PC-9 (cell line): ENCODE measurements around the gene DCLK2. TPM values are rescaled to one million over a fixed set of nuclear protein-coding genes. Genes with fewer than 3 reads are reported as not detected.

Experiments
- BruUV-seq: library from RNA; stranded (reverse); fragments of 400-500 nt; replicated peaks from 2 replicates; lab custom pipeline; 2021; lab: Mats Ljungman, UMichigan
- CTCF ChIA-PET: fragments of 300-600 bp; sonication (Branson Sonifier 250); formaldehyde crosslinking; loops from one replicate; lab custom pipeline; 2022; ENCODE audit warnings: antibody characterized with exemption; lab: Charles Lee
- POLR2A ChIA-PET: fragments of 300-600 bp; sonication (Branson Sonifier 250); formaldehyde crosslinking; loops from one replicate; lab custom pipeline; 2022; ENCODE audit warnings: antibody characterized with exemption; ENCODE audit not compliant: unreplicated experiment; lab: Charles Lee
- DNase-seq, 2 experiments: peaks; one replicate each; pipeline versions ENCODE4 v3.0.0 to v3.0.0-alpha.2; 2015 to 2022; ENCODE audit warnings: mixed read lengths in 1 of 2
- H2AFZ ChIP-seq: fragments of 200-600 bp; sonication (generic); 2 replicates; pipeline ENCODE4 v1.8.1; 2017; ENCODE audit warnings: antibody characterized with exemption
- H3F3A ChIP-seq: fragments of 200-600 bp; sonication (generic); 2 replicates; pipeline ENCODE4 v1.8.1; 2017; ENCODE audit warnings: antibody characterized with exemption, mild to moderate bottlenecking, low read depth; ENCODE audit not compliant: insufficient read depth
- H3K27ac ChIP-seq: fragments of 200-600 bp; sonication (generic); 2 replicates; pipeline ENCODE4 v1.6.1; 2016; ENCODE audit warnings: mixed run types
- H3K27me3 ChIP-seq: fragments of 200-600 bp; sonication (generic); 2 replicates; pipeline ENCODE4 v1.6.1; 2016; ENCODE audit warnings: low read depth, mixed run types; ENCODE audit not compliant: insufficient read depth
- H3K36me3 ChIP-seq: fragments of 200-600 bp; sonication (generic); 2 replicates; pipeline ENCODE4 v1.6.1; 2016; ENCODE audit warnings: low read depth, mixed run types
- H3K4me1 ChIP-seq: fragments of 200-600 bp; sonication (generic); replicated peaks from 2 replicates; pipeline ENCODE4 v1.6.1; 2016; ENCODE audit warnings: mixed run types; ENCODE audit not compliant: insufficient read depth
- H3K4me2 ChIP-seq: fragments of 200-600 bp; sonication (generic); 2 replicates; pipeline ENCODE4 v1.6.1; 2017; ENCODE audit warnings: mixed run types
- H3K4me3 ChIP-seq: fragments of 200-600 bp; sonication (generic); 2 replicates; pipeline ENCODE4 v1.6.1; 2016; ENCODE audit warnings: mixed run types
- H3K79me2 ChIP-seq: fragments of 200-600 bp; sonication (generic); 2 replicates; pipeline ENCODE4 v1.6.1; 2017; ENCODE audit warnings: low read depth, mixed run types
- H3K9me2 ChIP-seq: fragments of 200-600 bp; sonication (generic); 2 replicates; pipeline ENCODE4 v1.8.1; 2017; ENCODE audit warnings: mild to moderate bottlenecking; ENCODE audit not compliant: insufficient read depth
- H3K9me3 ChIP-seq: fragments of 200-600 bp; sonication (generic); 2 replicates; pipeline ENCODE4 v1.8.1; 2016; ENCODE audit warnings: low read depth; ENCODE audit not compliant: insufficient read depth
- H4K20me1 ChIP-seq: fragments of 200-600 bp; sonication (generic); 2 replicates; pipeline ENCODE4 v1.8.1; 2017; ENCODE audit not compliant: insufficient read depth
- EZH2 ChIP-seq: fragments of 200-600 bp; sonication (generic); IDR thresholded peaks from 2 replicates; pipeline ENCODE4 v1.8.0; 2017; ENCODE audit warnings: antibody characterized with exemption, low read depth
- intact Hi-C: fragments of 100-400 bp; cut with micrococcal nuclease; formaldehyde crosslinking; loops from one replicate; pipeline ENCODE4 v1.10.0; 2022; ENCODE audit not compliant: unreplicated experiment
- total RNA-seq: library from RNA; stranded (reverse); gene quantifications from 2 replicates; pipeline ENCODE4 v1.2.3, GENCODE V29; 2021
- TF ChIP-seq, protein P1 (sequence below): fragments of 200-600 bp; sonication (generic); conservative IDR thresholded peaks from 2 replicates; pipeline ENCODE4 v1.6.1; 2017; ENCODE audit warnings: mixed run types, antibody characterized with exemption, mild to moderate bottlenecking, moderate library complexity

The DCLK2 gene
- total RNA-seq, 1 experiment from 2014 or later: 0.41 TPM

DNA sequence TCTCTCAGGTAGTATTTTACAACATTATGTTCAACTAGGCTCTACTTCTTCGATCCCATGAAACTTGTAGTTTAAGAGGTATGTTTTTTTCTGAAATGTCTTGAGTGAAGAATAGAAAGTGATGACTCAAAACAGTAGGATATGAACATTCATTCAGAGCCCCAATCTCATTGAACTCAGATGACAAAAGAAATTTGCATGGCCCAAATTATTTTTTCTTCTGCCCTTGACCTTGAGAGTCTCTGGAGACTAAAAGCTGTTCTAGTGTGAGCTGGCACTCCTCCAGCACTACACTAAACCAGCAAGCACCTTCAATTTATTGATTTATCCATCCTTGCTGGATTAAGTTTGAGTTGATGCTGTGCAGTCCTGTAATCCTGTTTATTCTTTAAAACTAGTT is 4.0 kb downstream of the DCLK2 start:
- Histone ChIP-seq H3K79me2 (no peaks in the 10 kb centered on the region), H3F3A (no peaks in the 10 kb centered on the region), H3K36me3 (no peaks in the 10 kb centered on the region), H4K20me1 (no peaks in the 10 kb centered on the region), H3K9me3 (no peaks in the 10 kb centered on the region), H3K4me1 (peaks cover 5% of the 10 kb centered on the region; the same call in 1 of the 2 replicates), H3K9me2 (no peaks in the 10 kb centered on the region), H3K4me2 (no peak overlapping the region), H2AFZ (no peak overlapping the region), H3K27me3 (0 out of 2 replicates have a peak, but pooled peaks cover 10% of the 10 kb centered on the region), H3K4me3 (no peak overlapping the region), H3K27ac (no peak overlapping the region)
- CTCF ChIA-PET: no interaction called here
- TF ChIP-seq EZH2: no peak
- TF ChIP-seq, protein P1, sequence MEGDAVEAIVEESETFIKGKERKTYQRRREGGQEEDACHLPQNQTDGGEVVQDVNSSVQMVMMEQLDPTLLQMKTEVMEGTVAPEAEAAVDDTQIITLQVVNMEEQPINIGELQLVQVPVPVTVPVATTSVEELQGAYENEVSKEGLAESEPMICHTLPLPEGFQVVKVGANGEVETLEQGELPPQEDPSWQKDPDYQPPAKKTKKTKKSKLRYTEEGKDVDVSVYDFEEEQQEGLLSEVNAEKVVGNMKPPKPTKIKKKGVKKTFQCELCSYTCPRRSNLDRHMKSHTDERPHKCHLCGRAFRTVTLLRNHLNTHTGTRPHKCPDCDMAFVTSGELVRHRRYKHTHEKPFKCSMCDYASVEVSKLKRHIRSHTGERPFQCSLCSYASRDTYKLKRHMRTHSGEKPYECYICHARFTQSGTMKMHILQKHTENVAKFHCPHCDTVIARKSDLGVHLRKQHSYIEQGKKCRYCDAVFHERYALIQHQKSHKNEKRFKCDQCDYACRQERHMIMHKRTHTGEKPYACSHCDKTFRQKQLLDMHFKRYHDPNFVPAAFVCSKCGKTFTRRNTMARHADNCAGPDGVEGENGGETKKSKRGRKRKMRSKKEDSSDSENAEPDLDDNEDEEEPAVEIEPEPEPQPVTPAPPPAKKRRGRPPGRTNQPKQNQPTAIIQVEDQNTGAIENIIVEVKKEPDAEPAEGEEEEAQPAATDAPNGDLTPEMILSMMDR: no peak
- intact Hi-C loops: loop anchor here (10.0 kb wide), 1 partner anchor 133 kb away; no protein-coding TSS in a partner anchor
- POLR2A ChIA-PET: no interaction called here
- BruUV-seq: no TSS peak
- no peak for DNase-seq

DNA sequence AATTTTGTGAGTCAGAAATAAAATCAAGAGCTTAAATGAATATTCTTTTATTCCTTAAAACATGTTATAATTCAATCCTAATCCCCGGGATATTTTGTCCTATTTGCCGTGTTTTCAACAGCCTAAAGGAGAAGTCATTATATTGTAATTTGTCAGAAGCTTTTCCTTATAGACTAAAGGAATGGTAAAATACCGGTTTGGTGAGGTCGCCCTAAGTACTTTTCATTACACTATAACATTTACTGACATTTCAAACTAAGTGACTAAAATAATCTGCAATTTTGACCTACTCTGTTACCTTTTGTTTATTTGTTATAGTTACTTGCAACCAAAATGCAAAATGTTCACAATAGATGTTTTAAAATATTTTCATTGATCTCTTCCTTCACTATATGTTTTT is 8.8 kb downstream of the DCLK2 start:
- TF ChIP-seq, protein P1: no peak
- BruUV-seq: no TSS peak
- Histone ChIP-seq H3K4me1 (peaks cover 9% of the 10 kb centered on the region; the same call in 1 of the 2 replicates), H3K79me2 (no peaks in the 10 kb centered on the region), H3K4me2 (no peak overlapping the region), H3K27me3 (no peaks in the 10 kb centered on the region), H3K4me3 (no peak overlapping the region), H3K9me2 (no peaks in the 10 kb centered on the region), H3F3A (no peaks in the 10 kb centered on the region), H3K27ac (no peak overlapping the region), H3K36me3 (no peaks in the 10 kb centered on the region), H4K20me1 (no peaks in the 10 kb centered on the region), H3K9me3 (no peaks in the 10 kb centered on the region), H2AFZ (no peak overlapping the region)
- CTCF ChIA-PET: no interaction called here
- POLR2A ChIA-PET: no interaction called here
- peak in 1 of 2 experiments; percentile 48 for DNase-seq
- intact Hi-C loops: loop anchor here (10.0 kb wide), 1 partner anchor 128 kb away; no protein-coding TSS in a partner anchor

DNA sequence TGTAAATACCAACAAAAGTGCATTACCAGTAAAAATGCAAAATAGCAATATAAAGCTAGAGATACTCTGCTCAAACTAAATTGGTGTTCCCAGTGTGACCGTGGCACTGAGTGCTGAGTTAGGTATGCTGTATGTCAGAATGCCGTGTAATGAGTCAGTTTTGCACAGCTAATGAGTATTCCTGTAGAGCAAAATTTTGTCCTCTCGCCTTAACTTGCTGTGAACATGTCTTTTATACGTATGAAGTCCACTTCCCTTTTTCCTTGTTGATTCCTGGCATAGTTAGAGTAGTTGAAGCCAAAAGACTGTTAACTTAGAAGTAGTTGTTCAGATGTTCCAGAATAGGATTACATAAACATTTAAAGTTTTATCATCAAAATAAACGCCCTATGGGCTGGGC is 11.5 kb downstream of the DCLK2 start:
- no peak for TF ChIP-seq EZH2
- TF ChIP-seq, protein P1: no peak
- no peak for DNase-seq
- Histone ChIP-seq H3K9me3 (no peaks in the 10 kb centered on the region), H3K27ac (no peak overlapping the region), H2AFZ (no peak overlapping the region), H3K4me3 (no peak overlapping the region), H4K20me1 (no peaks in the 10 kb centered on the region), H3K27me3 (no peaks in the 10 kb centered on the region), H3K4me2 (no peak overlapping the region), H3F3A (no peaks in the 10 kb centered on the region), H3K36me3 (no peaks in the 10 kb centered on the region), H3K79me2 (no peaks in the 10 kb centered on the region), H3K9me2 (no peaks in the 10 kb centered on the region), H3K4me1 (peaks cover 9% of the 10 kb centered on the region; the same call in 1 of the 2 replicates)
- intact Hi-C loops: loop anchor here (10.0 kb wide), 1 partner anchor 125 kb away; no protein-coding TSS in a partner anchor
- CTCF ChIA-PET: no interaction called here
- POLR2A ChIA-PET: no interaction called here
- BruUV-seq: no TSS peak
